Testis (tissue), 2 donors: ENCODE results near the gene CAMK2N1.

Experiments
- POLR2A ChIP-seq: fragments of 450-650 bp; IDR thresholded peaks from one replicate; pipeline ENCODE4 v1.6.1; 2017; ENCODE audit warnings: antibody characterized with exemption, mild to moderate bottlenecking, moderate library complexity
- TF ChIP-seq, protein P1 (sequence below), 3 experiments: fragments of 450-650 bp in 2 of 3; fragments of 200-600 bp in 1 of 3; sonication (generic) in 1 of 3; IDR thresholded peaks; one replicate each; pipeline ENCODE4 v1.5.1; 2016 to 2019; ENCODE audit warnings: antibody characterized with exemption in 3 of 3, mild to moderate bottlenecking in 2 of 3, moderate library complexity in 1 of 3

DNA sequence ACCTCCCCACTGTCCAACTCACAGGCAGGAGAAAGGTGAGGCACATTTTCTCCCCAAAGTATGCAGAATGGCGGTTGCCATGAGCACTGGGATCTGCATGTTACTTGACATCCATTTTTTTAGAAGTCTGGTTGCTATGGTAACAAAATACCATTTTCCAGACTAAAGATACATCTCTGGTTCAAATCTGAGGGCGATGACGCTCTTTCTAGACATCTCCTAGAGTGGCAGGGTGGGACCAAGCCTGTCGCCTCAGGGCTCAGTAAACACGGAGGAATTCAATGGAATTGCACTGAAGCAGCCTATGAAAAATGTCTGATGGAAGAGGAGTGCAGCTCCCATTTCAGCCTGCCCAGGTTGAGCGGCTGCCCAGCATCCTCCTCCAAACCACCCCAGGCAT is 44.9 kb upstream of the CAMK2N1 start:
- TF ChIP-seq, protein P1, sequence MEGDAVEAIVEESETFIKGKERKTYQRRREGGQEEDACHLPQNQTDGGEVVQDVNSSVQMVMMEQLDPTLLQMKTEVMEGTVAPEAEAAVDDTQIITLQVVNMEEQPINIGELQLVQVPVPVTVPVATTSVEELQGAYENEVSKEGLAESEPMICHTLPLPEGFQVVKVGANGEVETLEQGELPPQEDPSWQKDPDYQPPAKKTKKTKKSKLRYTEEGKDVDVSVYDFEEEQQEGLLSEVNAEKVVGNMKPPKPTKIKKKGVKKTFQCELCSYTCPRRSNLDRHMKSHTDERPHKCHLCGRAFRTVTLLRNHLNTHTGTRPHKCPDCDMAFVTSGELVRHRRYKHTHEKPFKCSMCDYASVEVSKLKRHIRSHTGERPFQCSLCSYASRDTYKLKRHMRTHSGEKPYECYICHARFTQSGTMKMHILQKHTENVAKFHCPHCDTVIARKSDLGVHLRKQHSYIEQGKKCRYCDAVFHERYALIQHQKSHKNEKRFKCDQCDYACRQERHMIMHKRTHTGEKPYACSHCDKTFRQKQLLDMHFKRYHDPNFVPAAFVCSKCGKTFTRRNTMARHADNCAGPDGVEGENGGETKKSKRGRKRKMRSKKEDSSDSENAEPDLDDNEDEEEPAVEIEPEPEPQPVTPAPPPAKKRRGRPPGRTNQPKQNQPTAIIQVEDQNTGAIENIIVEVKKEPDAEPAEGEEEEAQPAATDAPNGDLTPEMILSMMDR (IDR thresholded peaks at IDR 0.05): no peak
- no peak for TF ChIP-seq POLR2A
